ENCODE measurements around the gene GMDS.

GMDS gene

GRCh38 chr6:1747003-1747402 lies 498.4 kb downstream of the GMDS start:
- no peak for TF ChIP-seq CTCF (IDR thresholded peaks at IDR 0.05; ENCODE audit: low read depth, low read length)
- no peak for DNase-seq (ENCODE audit: extremely low read depth, low read depth)

GRCh38 chr6:1745814-1746213 lies 499.6 kb downstream of the GMDS start:
- DNase-seq (ENCODE audit: extremely low read depth, low read depth): no peak

GRCh38 chr6:1744543-1744942 lies 500.9 kb downstream of the GMDS start:
- no peak for DNase-seq (ENCODE audit: extremely low read depth, low read depth)
- TF ChIP-seq CTCF (IDR thresholded peaks at IDR 0.05; ENCODE audit: low read depth, low read length): no peak

More at GRCh38 chr6:1745814-1746213, 499.6 kb downstream of the GMDS start:
- no peak for TF ChIP-seq CTCF (IDR thresholded peaks at IDR 0.05; ENCODE audit: low read depth, low read length)

GRCh38 chr6:1739680-1740079 lies 505.7 kb downstream of the GMDS start:
- no peak for TF ChIP-seq CTCF (IDR thresholded peaks at IDR 0.05; ENCODE audit: low read depth, low read length)

GRCh38 chr6:1739220-1739619 lies 506.2 kb downstream of the GMDS start:
- TF ChIP-seq CTCF (IDR thresholded peaks at IDR 0.05; ENCODE audit: low read depth, low read length): no peak
- no peak for DNase-seq (ENCODE audit: extremely low read depth, low read depth)

More at GRCh38 chr6:1739680-1740079, 505.7 kb downstream of the GMDS start:
- DNase-seq (ENCODE audit: extremely low read depth, low read depth): no peak

GRCh38 chr6:1738558-1739081 lies 506.8 kb downstream of the GMDS start:
- TF ChIP-seq CTCF (IDR thresholded peaks at IDR 0.05; ENCODE audit: low read depth, low read length): no peak
- no peak for DNase-seq (ENCODE audit: extremely low read depth, low read depth)

- DNase-seq (ENCODE audit: extremely low read depth, low read depth): no peak
- TF ChIP-seq CTCF (IDR thresholded peaks at IDR 0.05; ENCODE audit: low read depth, low read length): no peak
Measured at GRCh38 chr6:1737463-1738311, 507.7 kb downstream of the GMDS start.

Data from AG09319 (cell line).